A549 treated with CpdA at 1 μM for 4 hours (cell line): ENCODE measurements around the gene ADH1C. TPM values are rescaled to one million over a fixed set of nuclear protein-coding genes. Genes with fewer than 3 reads are reported as not detected.

ENCODE experiments used
- total RNA-seq: library from RNA; stranded (reverse); fragments of 200-300 nt; extraction: Qiagen RNA extraction; gene quantifications from 5 replicates; pipeline ENCODE4 v1.2.3, GENCODE V29; 2022; ENCODE audit warnings: low read depth

The ADH1C gene
- total RNA-seq, result not detected in 5 replicates

DNA sequence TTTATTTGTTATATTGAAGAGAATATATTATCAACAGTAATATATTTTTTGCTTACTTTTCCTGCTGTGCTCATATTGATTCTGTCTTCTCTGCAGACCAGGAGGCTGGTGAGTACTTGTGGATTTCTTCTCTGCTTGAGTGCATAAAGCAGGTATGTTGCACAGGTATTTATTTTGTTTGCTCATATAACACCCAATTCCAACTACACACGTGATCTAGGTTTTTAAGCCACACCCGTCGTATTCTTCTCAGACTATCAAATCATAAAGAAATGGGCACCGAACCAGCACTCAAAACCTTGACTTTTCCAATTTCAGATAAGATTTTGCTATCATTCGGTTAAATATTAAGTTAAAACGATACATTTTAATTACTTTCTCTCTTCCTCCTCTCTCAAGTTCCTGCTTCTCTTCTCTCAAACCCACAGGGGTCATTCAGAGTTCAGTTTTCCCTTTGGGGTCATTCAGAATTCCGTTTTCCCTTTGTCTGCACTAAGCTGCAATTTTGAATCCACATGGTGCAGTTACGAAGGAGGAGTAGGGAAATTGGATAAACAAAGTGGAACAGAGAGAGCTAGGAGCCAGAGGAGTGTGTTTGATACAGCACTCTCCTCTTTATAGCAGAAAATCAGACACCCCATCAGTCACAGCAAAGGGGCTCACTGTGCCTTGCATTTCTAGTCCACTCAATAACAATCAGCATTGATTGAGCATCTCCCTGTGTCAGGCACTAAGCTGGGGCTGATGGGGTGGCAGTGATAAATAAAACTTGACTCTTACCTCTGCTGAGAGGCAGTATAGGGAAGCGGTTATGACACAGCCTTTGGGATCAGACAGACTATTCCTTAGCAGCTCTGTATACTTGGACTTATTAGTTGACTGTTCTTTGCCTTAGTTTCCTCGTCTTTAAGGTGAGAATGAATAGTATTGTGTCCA is at the start of gene ADH1C:
ADH1C (minus strand) TSS at position 145 of the 936 bp plus-strand sequence; CDS start at position 74, 71 bp downstream.

DNA sequence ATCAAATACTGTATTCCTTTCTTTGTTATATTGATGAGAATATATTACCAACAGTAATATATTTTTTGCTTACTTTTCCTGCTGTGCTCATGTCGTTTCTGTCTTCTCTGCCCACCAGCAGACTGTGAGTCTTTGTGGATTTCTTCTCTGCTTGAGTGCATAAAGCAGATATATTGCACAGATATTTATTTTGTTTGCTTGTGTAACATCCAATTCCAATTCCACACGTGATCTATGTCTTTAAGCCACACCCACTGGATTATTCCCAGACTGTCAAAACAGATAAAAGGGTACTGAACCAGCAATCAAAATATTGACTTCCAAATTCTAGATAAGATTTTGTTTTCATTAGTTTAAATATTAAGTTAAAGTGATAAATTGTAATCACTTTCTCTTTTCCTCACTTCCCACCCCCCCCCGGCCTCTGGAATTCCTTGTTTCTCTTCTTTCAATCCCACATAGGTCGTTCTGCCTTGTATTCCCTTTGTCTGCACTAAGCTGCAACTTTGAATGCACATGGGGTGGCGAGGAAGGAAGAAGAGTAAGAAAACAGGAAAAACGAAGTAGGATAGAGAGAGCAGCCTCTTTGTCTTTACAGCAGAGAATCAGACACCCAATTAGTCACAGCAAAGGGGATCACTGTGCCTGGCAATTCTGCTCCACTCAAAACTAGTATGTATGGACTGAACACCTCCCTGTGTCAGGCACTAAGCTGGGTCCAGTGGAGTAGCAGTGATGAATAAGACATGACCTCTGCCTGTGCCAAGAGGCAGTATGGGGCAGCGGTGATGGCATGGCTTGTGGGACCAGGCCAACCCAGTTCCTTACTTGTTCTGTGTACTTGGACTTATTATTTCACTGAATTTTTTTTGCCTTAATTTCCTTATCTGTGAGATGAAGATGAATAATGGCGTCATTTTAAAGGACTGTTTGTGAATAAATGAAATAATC is 31.0 kb downstream of the ADH1C start, which contains the start of gene ADH1B:
ADH1B (minus strand) TSS at position 161 of the 951 bp plus-strand sequence; CDS start at position 91, 70 bp downstream.

DNA sequence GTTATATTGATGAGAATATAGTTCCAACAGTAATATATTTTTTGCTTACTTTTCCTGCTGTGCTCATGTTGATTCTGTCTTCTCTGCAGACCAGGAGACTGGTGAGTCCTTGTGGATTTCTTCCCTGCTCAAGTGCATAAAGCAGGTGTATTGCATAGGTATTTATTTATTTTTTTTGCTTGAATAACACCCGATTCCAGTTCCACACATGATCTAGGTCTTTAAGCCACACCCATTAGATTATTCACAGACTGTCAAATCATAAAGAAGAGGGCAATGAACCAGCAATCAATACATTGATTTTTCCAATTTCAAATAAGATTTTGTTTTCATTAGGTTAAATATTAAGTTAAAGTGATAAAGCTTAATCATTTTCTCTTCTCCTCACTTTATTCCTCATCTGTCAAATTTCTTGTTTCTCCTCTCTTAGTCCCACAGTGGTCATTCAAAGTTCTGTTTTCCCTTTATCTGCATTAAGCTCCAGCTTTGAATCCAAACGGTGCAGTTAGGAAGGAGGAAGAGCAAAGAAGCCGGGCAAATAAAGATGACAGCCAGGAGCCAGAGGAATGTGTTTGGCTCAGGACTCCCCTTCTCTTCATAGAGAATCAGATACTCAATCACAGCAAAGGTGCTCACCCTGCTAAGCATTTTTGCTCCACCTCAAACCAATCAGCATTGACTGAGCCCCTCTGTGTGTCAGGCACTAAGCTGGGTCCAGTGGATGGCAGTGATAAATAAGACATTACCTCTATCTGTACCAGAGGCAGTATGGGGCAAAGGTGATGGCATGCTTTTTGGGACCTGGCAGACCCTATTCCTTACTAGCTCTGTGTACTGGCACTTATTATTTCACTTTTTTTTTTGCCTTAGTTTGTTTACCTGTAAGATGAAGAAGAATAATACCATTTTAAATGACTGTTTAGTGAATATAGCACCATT is 61.4 kb downstream of the ADH1C start, which contains the start of gene ADH1A:
ADH1A (minus strand) TSS at position 138 of the 939 bp plus-strand sequence; CDS start at position 67, 71 bp downstream.

Other genes starting within 250 kb of the ADH1C start
- not detected in 5 replicates for gene ADH4, start 208.4 kb downstream of the ADH1C start, total RNA-seq
- gene ADH6, start 133.5 kb downstream of the ADH1C start, total RNA-seq, result not detected in 5 replicates
- not detected in 5 replicates for gene ADH1A, start 61.8 kb downstream of the ADH1C start, total RNA-seq
- gene ADH1B, start 31.3 kb downstream of the ADH1C start, total RNA-seq, result not detected in 5 replicates
- not detected in 5 replicates for gene ADH7, start 82.6 kb upstream of the ADH1C start, total RNA-seq
- not detected in 5 replicates for gene C4orf17, start 158.3 kb upstream of the ADH1C start, total RNA-seq
- gene TRMT10A, start 211.3 kb upstream of the ADH1C start, total RNA-seq, result 4.1 to 6.6 TPM (median 4.7 TPM) in 5 replicates
- gene MTTP, start 222.1 kb upstream of the ADH1C start, total RNA-seq, result 0.06 TPM in 1 of 5 replicates, not detected in the others